HG03060 (cell line): ENCODE data around the gene PPARGC1A.

Experiments
- ATAC-seq: cut with Tn5 transposase; IDR thresholded peaks from one replicate; pipeline ENCODE4 v1.9.1; 2021; ENCODE audit warnings: low read depth, moderate number of reproducible peaks; ENCODE audit not compliant: unreplicated experiment

Gene PPARGC1A

GRCh38 chr4:23911675-23912455, 22.0 kb upstream of the PPARGC1A start:
- peak; percentile 51 for ATAC-seq

- ATAC-seq, result no peak
Measured at GRCh38 chr4:23909671-23910070, 19.8 kb upstream of the PPARGC1A start.

- no peak for ATAC-seq
Measured at GRCh38 chr4:23906839-23907238, 17.0 kb upstream of the PPARGC1A start.

- no peak for ATAC-seq
Measured at GRCh38 chr4:23904639-23905071, 14.8 kb upstream of the PPARGC1A start.

GRCh38 chr4:23903859-23904438, 14.1 kb upstream of the PPARGC1A start:
- no peak for ATAC-seq

GRCh38 chr4:23902222-23902804, 12.5 kb upstream of the PPARGC1A start:
- no peak for ATAC-seq

- ATAC-seq, result no peak
Measured at GRCh38 chr4:23900636-23901035, 10.8 kb upstream of the PPARGC1A start.

GRCh38 chr4:23899565-23899964, 9.7 kb upstream of the PPARGC1A start:
- ATAC-seq, result no peak

- no peak for ATAC-seq
Measured at GRCh38 chr4:23897564-23898109, 7.8 kb upstream of the PPARGC1A start.

- no peak for ATAC-seq
Measured at GRCh38 chr4:23894021-23894420, 4.2 kb upstream of the PPARGC1A start.

GRCh38 chr4:23891064-23891421, 1.2 kb upstream of the PPARGC1A start:
- ATAC-seq, result no peak

GRCh38 chr4:23890369-23891063, 669 bp upstream of the PPARGC1A start:
- ATAC-seq, result no peak

GRCh38 chr4:23889391-23889790, 456 bp downstream of the PPARGC1A start:
- ATAC-seq, result no peak

- no peak for ATAC-seq
Measured at GRCh38 chr4:23888421-23889319, 1.2 kb downstream of the PPARGC1A start.

- no peak for ATAC-seq
Measured at GRCh38 chr4:23887989-23888388, 1.9 kb downstream of the PPARGC1A start.

GRCh38 chr4:23887173-23887572, 2.7 kb downstream of the PPARGC1A start:
- no peak for ATAC-seq

GRCh38 chr4:23885943-23886590, 3.8 kb downstream of the PPARGC1A start:
- no peak for ATAC-seq

- ATAC-seq, result no peak
Measured at GRCh38 chr4:23884741-23885140, 5.1 kb downstream of the PPARGC1A start.

GRCh38 chr4:23884261-23884660, 5.6 kb downstream of the PPARGC1A start:
- no peak for ATAC-seq
